H1 (cell line): ENCODE results near the gene OLFML2A. TPM values are rescaled to one million over a fixed set of nuclear protein-coding genes. Genes with fewer than 3 reads are reported as not detected.

Experiments used
- YY1 ChIP-seq: IDR thresholded peaks from 2 replicates; pipeline ENCODE4 v1.6.1; 2011; ENCODE audit warnings: low read depth, mild to moderate bottlenecking, low read length
- polyA plus RNA-seq, 7 experiments: library from polyadenylated mRNA; depleted of rRNA in 3 of 7; stranded (reverse) in 5 of 7; unstranded in 2 of 7; fragments of >200 nt in 5 of 7; fragments of 200-250 nt in 2 of 7; gene quantifications; 1 replicate in 5 of 7; 2 replicates in 1 of 7; 4 replicates in 1 of 7; pipeline versions ENCODE4 v1.2.1 to v1.2.3, GENCODE V29; 2011 to 2013; ENCODE audit warnings: missing spikeins in 2 of 7, mixed read lengths in 2 of 7
- total RNA-seq: library from RNA; stranded (reverse); fragmentation: NEBNext Ultra II Directional; extraction: Animal tissue kit (Norgen Biotek cat#: 25700); gene quantifications from 2 replicates; pipeline ENCODE4 v1.2.1, GENCODE V29; 2021
- TF ChIP-seq, protein P1 (sequence below), 3 experiments: IDR thresholded peaks; 1 replicate in 2 of 3; 2 replicates in 1 of 3; pipeline versions ENCODE4 v1.5.1 to v1.6.1; 2011; ENCODE audit warnings: low read length in 3 of 3, mild to moderate bottlenecking in 3 of 3, inconsistent platforms in 2 of 3, low read depth in 1 of 3, moderate library complexity in 1 of 3; ENCODE audit not compliant: insufficient read depth in 1 of 3; ENCODE audit errors: control extremely low read depth in 1 of 3

OLFML2A gene
- total and polyA plus RNA-seq, 2 of the 8 experiments (the other 6 are each of a cell fraction or from before 2014, with no cell fraction given) = 7.8 to 11.5 TPM

GRCh38 chr9:124828489-124829333 is 51.8 kb downstream of the OLFML2A start (continued):
- TF ChIP-seq, protein P1, sequence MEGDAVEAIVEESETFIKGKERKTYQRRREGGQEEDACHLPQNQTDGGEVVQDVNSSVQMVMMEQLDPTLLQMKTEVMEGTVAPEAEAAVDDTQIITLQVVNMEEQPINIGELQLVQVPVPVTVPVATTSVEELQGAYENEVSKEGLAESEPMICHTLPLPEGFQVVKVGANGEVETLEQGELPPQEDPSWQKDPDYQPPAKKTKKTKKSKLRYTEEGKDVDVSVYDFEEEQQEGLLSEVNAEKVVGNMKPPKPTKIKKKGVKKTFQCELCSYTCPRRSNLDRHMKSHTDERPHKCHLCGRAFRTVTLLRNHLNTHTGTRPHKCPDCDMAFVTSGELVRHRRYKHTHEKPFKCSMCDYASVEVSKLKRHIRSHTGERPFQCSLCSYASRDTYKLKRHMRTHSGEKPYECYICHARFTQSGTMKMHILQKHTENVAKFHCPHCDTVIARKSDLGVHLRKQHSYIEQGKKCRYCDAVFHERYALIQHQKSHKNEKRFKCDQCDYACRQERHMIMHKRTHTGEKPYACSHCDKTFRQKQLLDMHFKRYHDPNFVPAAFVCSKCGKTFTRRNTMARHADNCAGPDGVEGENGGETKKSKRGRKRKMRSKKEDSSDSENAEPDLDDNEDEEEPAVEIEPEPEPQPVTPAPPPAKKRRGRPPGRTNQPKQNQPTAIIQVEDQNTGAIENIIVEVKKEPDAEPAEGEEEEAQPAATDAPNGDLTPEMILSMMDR (IDR thresholded peaks at IDR 0.05; ENCODE audit: control extremely low read depth in 1 of 3, insufficient read depth in 1 of 3, low read depth in 1 of 3, low read length in 3 of 3) = no peak
- no peak for TF ChIP-seq YY1
